GM23338 (cell line): ENCODE measurements around the gene SMCO2. TPM values are rescaled to one million over a fixed set of nuclear protein-coding genes. Genes with fewer than 3 reads are reported as not detected.
A peak's percentile ranks its signal among the peaks of the same experiment; 100 is the strongest.

Experiments
- ATAC-seq: fragments of 200-7000 bp; cut with Tn5 transposase; 3 replicates; pipeline ENCODE4 v1.9.1; 2020
- DNase-seq: peaks from one replicate; pipeline ENCODE4 v3.0.0-alpha.2; 2015; ENCODE audit warnings: low spot score
- H2AFZ ChIP-seq: fragments of 200-600 bp; sonication (generic); 2 replicates; pipeline ENCODE4 v1.8.0; 2016; ENCODE audit warnings: antibody characterized with exemption, mild to moderate bottlenecking, moderate library complexity
- H3F3A ChIP-seq: fragments of 200-600 bp; sonication (generic); replicated peaks from 2 replicates; pipeline ENCODE4 v1.8.0; 2017; ENCODE audit warnings: antibody characterized with exemption, mixed run types, low read depth
- H3K27ac ChIP-seq: fragments of 200-600 bp; sonication (generic); 2 replicates; pipeline ENCODE4 v1.6.1; 2016; ENCODE audit warnings: low read depth
- H3K27me3 ChIP-seq: fragments of 200-600 bp; sonication (generic); 2 replicates; pipeline ENCODE4 v1.8.0; 2016; ENCODE audit warnings: mild to moderate bottlenecking, mixed run types, moderate library complexity; ENCODE audit not compliant: insufficient read depth
- H3K36me3 ChIP-seq: fragments of 200-600 bp; sonication (generic); 2 replicates; pipeline ENCODE4 v1.8.0; 2016; ENCODE audit warnings: mild to moderate bottlenecking; ENCODE audit not compliant: insufficient read depth
- H3K4me1 ChIP-seq: fragments of 200-600 bp; sonication (generic); 2 replicates; pipeline ENCODE4 v1.8.0; 2016; ENCODE audit warnings: mild to moderate bottlenecking, moderate library complexity; ENCODE audit not compliant: insufficient read depth
- H3K4me2 ChIP-seq: fragments of 200-600 bp; sonication (generic); 2 replicates; pipeline ENCODE4 v1.7.1; 2017; ENCODE audit warnings: mixed run types
- H3K4me3 ChIP-seq: fragments of 200-600 bp; sonication (generic); 2 replicates; pipeline ENCODE4 v1.6.1; 2016; ENCODE audit warnings: mixed run types
- H3K79me2 ChIP-seq: fragments of 200-600 bp; sonication (generic); replicated peaks from 2 replicates; pipeline ENCODE4 v1.8.0; 2017; ENCODE audit warnings: mild to moderate bottlenecking; ENCODE audit not compliant: insufficient read depth
- H3K9me2 ChIP-seq: fragments of 200-600 bp; sonication (generic); 2 replicates; pipeline ENCODE4 v1.8.0; 2017; ENCODE audit not compliant: insufficient read depth
- H4K20me1 ChIP-seq: fragments of 200-600 bp; sonication (generic); replicated peaks from 2 replicates; pipeline ENCODE4 v1.8.0; 2017; ENCODE audit warnings: mild to moderate bottlenecking; ENCODE audit not compliant: insufficient read depth
- H3K27ac Mint-ChIP-seq: 2 replicates; pipeline ENCODE4 v1.8.0; 2020; ENCODE audit warnings: inconsistent platforms, mild to moderate bottlenecking, moderate library complexity, mixed read lengths
- H3K27me3 Mint-ChIP-seq: 3 replicates; pipeline ENCODE4 v1.8.0; 2022; ENCODE audit warnings: low read depth, mild to moderate bottlenecking, moderate library complexity, mixed read lengths, inconsistent platforms; ENCODE audit not compliant: insufficient read depth, poor library complexity
- H3K36me3 Mint-ChIP-seq: 3 replicates; pipeline ENCODE4 v1.8.0; 2021; ENCODE audit warnings: low read depth, mild to moderate bottlenecking, inconsistent platforms, moderate library complexity, mixed read lengths
- H3K4me1 Mint-ChIP-seq: 3 replicates; pipeline ENCODE4 v1.8.0; 2020; ENCODE audit warnings: mild to moderate bottlenecking, inconsistent platforms, mixed read lengths
- H3K4me3 Mint-ChIP-seq: 3 replicates; pipeline ENCODE4 v1.8.0; 2021; ENCODE audit warnings: moderate library complexity, mild to moderate bottlenecking, inconsistent platforms, mixed read lengths
- H3K9me3 Mint-ChIP-seq: 3 replicates; pipeline ENCODE4 v1.8.0; 2020; ENCODE audit warnings: moderate library complexity, mild to moderate bottlenecking, inconsistent platforms, mixed read lengths
- CREB1 ChIP-seq: fragments of 250-450 bp; sonication (Bioruptor Pico); IDR thresholded peaks from 2 replicates; pipeline ENCODE4 v1.5.0; 2020; ENCODE audit warnings: low read depth, mild to moderate bottlenecking, moderate library complexity
- CTCF ChIP-seq, 2 experiments: fragments of 200-600 bp in 1 of 2; sonication (generic) in 1 of 2; conservative IDR thresholded peaks; 2 replicates each; pipeline versions ENCODE4 v1.5.1 to v1.6.1; 2016 to 2017; ENCODE audit warnings: antibody characterized with exemption in 2 of 2, low read depth in 2 of 2, mild to moderate bottlenecking in 2 of 2, moderate library complexity in 1 of 2
- ETS1 ChIP-seq: IDR thresholded peaks from 2 replicates; pipeline ENCODE4 v1.6.1; 2016; ENCODE audit warnings: antibody characterized with exemption
- EZH2 ChIP-seq: fragments of 200-600 bp; sonication (generic); IDR thresholded peaks from one replicate; pipeline ENCODE4 v1.8.0; 2017; ENCODE audit warnings: antibody characterized with exemption, mild to moderate bottlenecking, low read depth; ENCODE audit not compliant: unreplicated experiment
- EZH2phosphoT487 ChIP-seq: fragments of 200-600 bp; sonication (generic); IDR thresholded peaks from one replicate; pipeline ENCODE4 v1.8.1; 2018; ENCODE audit warnings: antibody characterized with exemption; ENCODE audit not compliant: unreplicated experiment
- JUNB ChIP-seq: IDR thresholded peaks from one replicate; pipeline ENCODE4 v1.6.1; 2016; ENCODE audit warnings: antibody characterized with exemption; ENCODE audit not compliant: unreplicated experiment
- NANOG ChIP-seq: IDR thresholded peaks from 2 replicates; pipeline ENCODE4 v1.6.1; 2016; ENCODE audit warnings: antibody characterized with exemption, borderline replicate concordance
- POLR2AphosphoS5 ChIP-seq: IDR thresholded peaks from 2 replicates; pipeline ENCODE4 v1.6.1; 2016; ENCODE audit warnings: antibody characterized with exemption, low read depth
- STAT1 ChIP-seq: IDR thresholded peaks from one replicate; pipeline ENCODE4 v1.6.1; 2016; ENCODE audit warnings: antibody characterized with exemption; ENCODE audit not compliant: unreplicated experiment
- ZNF114 ChIP-seq: fragments of 250-450 bp; sonication (Bioruptor Pico); IDR thresholded peaks from 2 replicates; pipeline ENCODE4 v1.5.0; 2020; ENCODE audit warnings: mild to moderate bottlenecking, moderate library complexity
- ZNF331 ChIP-seq: fragments of 250-450 bp; sonication (Bioruptor Pico); IDR thresholded peaks from 2 replicates; pipeline ENCODE4 v1.5.0; 2020; ENCODE audit warnings: low read depth, mild to moderate bottlenecking, moderate library complexity
- ZNF462 ChIP-seq: fragments of 250-450 bp; sonication (Bioruptor Pico); IDR thresholded peaks from 2 replicates; pipeline ENCODE4 v1.5.0; 2020; ENCODE audit warnings: mild to moderate bottlenecking, moderate library complexity
- polyA plus RNA-seq: library from polyadenylated mRNA; unstranded; fragments of >200 nt; fragmentation: Nextera tagmentation; extraction: Ambion mirVana; gene quantifications from 2 replicates; pipeline ENCODE4 v1.2.1, GENCODE V29; 2016
- total RNA-seq: library from RNA; depleted of rRNA; stranded (reverse); fragments of >200 nt; shearing (Covaris generic); gene quantifications from 2 replicates; pipeline ENCODE4 v1.2.3, GENCODE V29; 2014
- TF ChIP-seq, protein P1 (sequence below): IDR thresholded peaks from one replicate; pipeline ENCODE4 v1.6.1; 2018; ENCODE audit warnings: antibody characterized with exemption; ENCODE audit not compliant: unreplicated experiment

The SMCO2 gene
- total and polyA plus RNA-seq, 2 experiments from 2014 or later: 0.86 TPM; not detected in 1

GRCh38 chr12:27511031-27511722 lies 64.6 kb downstream of the SMCO2 start:
- H3K4me1 ChIP-seq: no peaks in the 10 kb centered on the region
- H3K4me2 ChIP-seq: no peak overlapping the region
- TF ChIP-seq ZNF114 (CRISPR knock-in tag) (no peak), JUNB (no peak), NANOG (no peak), POLR2AphosphoS5 (no peak), EZH2 (no peak), CTCF (conservative IDR thresholded peaks at IDR 0.05; ENCODE audit: low read depth in 2 of 2) (no peak), EZH2phosphoT487 (no peak), ZNF462 (no peak), ETS1 (no peak), STAT1 (no peak), ZNF331 (CRISPR knock-in tag) (no peak), CREB1 (CRISPR knock-in tag) (no peak)
- TF ChIP-seq, protein P1, sequence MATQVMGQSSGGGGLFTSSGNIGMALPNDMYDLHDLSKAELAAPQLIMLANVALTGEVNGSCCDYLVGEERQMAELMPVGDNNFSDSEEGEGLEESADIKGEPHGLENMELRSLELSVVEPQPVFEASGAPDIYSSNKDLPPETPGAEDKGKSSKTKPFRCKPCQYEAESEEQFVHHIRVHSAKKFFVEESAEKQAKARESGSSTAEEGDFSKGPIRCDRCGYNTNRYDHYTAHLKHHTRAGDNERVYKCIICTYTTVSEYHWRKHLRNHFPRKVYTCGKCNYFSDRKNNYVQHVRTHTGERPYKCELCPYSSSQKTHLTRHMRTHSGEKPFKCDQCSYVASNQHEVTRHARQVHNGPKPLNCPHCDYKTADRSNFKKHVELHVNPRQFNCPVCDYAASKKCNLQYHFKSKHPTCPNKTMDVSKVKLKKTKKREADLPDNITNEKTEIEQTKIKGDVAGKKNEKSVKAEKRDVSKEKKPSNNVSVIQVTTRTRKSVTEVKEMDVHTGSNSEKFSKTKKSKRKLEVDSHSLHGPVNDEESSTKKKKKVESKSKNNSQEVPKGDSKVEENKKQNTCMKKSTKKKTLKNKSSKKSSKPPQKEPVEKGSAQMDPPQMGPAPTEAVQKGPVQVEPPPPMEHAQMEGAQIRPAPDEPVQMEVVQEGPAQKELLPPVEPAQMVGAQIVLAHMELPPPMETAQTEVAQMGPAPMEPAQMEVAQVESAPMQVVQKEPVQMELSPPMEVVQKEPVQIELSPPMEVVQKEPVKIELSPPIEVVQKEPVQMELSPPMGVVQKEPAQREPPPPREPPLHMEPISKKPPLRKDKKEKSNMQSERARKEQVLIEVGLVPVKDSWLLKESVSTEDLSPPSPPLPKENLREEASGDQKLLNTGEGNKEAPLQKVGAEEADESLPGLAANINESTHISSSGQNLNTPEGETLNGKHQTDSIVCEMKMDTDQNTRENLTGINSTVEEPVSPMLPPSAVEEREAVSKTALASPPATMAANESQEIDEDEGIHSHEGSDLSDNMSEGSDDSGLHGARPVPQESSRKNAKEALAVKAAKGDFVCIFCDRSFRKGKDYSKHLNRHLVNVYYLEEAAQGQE: no peak
- H3K27me3 ChIP-seq: no peaks in the 10 kb centered on the region
- no peak for DNase-seq
- H3K27me3 Mint-ChIP-seq: peaks cover 5% of the 10 kb centered on the region
- no peaks in the 10 kb centered on the region for H3K36me3 Mint-ChIP-seq
- H3K4me1 Mint-ChIP-seq: peaks cover 3% of the 10 kb centered on the region; the same call in 2 of the 3 replicates
- no peak overlapping the region for H3K27ac ChIP-seq
- no peaks in the 10 kb centered on the region for H3F3A ChIP-seq
- H3K36me3 ChIP-seq: no peaks in the 10 kb centered on the region
- no peak overlapping the region for H3K4me3 Mint-ChIP-seq
- no peaks in the 10 kb centered on the region for H3K9me3 Mint-ChIP-seq
- no peak overlapping the region for H3K4me3 ChIP-seq
- H3K27ac Mint-ChIP-seq: no peak overlapping the region
- no peaks in the 10 kb centered on the region for H3K79me2 ChIP-seq
- H4K20me1 ChIP-seq: no peaks in the 10 kb centered on the region
- no peak for ATAC-seq
- peak overlapping the region; percentile 57; the same call in 1 of the 2 replicates for H2AFZ ChIP-seq
- H3K9me2 ChIP-seq: no peaks in the 10 kb centered on the region
